Type B pancreatic cell (in vitro differentiated cells): ENCODE results near the gene MXI1. TPM values are rescaled to one million over a fixed set of nuclear protein-coding genes. Genes with fewer than 3 reads are reported as not detected.

Experiments used
- DNase-seq: peaks from one replicate; pipeline ENCODE4 v3.0.0; 2021; ENCODE audit warnings: mixed read lengths; ENCODE audit not compliant: unreplicated experiment; ENCODE audit errors: extremely low spot score
- H3K27ac Mint-ChIP-seq: 2 replicates; pipeline ENCODE4 v1.8.0; 2021; ENCODE audit warnings: mild to moderate bottlenecking, mixed read lengths
- H3K27me3 Mint-ChIP-seq: 2 replicates; pipeline ENCODE4 v1.8.0; 2021; ENCODE audit warnings: mixed read lengths
- H3K36me3 Mint-ChIP-seq: 2 replicates; pipeline ENCODE4 v1.8.0; 2021; ENCODE audit warnings: mixed read lengths
- H3K4me1 Mint-ChIP-seq: one replicate; pipeline ENCODE4 v1.8.0; 2021; ENCODE audit warnings: mixed read lengths; ENCODE audit not compliant: unreplicated experiment
- H3K4me3 Mint-ChIP-seq: 2 replicates; pipeline ENCODE4 v1.8.0; 2021; ENCODE audit warnings: mild to moderate bottlenecking, mixed read lengths
- H3K9me3 Mint-ChIP-seq: 2 replicates; pipeline ENCODE4 v1.8.0; 2021; ENCODE audit warnings: mixed read lengths
- CTCF ChIP-seq: fragments of 200-600 bp; sonication (generic); conservative IDR thresholded peaks from 2 replicates; pipeline ENCODE4 v1.5.0; 2021; ENCODE audit warnings: antibody characterized with exemption, mild to moderate bottlenecking
- total RNA-seq: library from RNA; stranded (reverse); gene quantifications from 2 replicates; pipeline ENCODE4 v1.2.1, GENCODE V29; 2021; ENCODE audit warnings: low replicate concordance

The MXI1 gene
- total RNA-seq, 1 donor from 2014 or later, result 34.7 TPM

GRCh38 chr10:110169586-110169985 lies 37.8 kb upstream of the MXI1 start:
- TF ChIP-seq CTCF, result no peak
- Mint-ChIP-seq H3K27me3 (peaks cover 48% of the 10 kb centered on the region), H3K9me3 (no peaks in the 10 kb centered on the region), H3K4me1 (peaks cover 29% of the 10 kb centered on the region), H3K4me3 (no peak overlapping the region), H3K27ac (no peak overlapping the region), H3K36me3 (no peaks in the 10 kb centered on the region)
- peak; percentile 18 for DNase-seq

- H3K4me1 Mint-ChIP-seq, result peaks cover 29% of the 10 kb centered on the region
These were observed 37.0 kb upstream of the MXI1 start for GRCh38 chr10:110170142-110170971.

GRCh38 chr10:110171032-110171431 lies 36.4 kb upstream of the MXI1 start:
- TF ChIP-seq CTCF, result no peak
- peaks cover 44% of the 10 kb centered on the region for H3K27me3 Mint-ChIP-seq
- no peak overlapping the region for H3K4me3 Mint-ChIP-seq
- peaks cover 29% of the 10 kb centered on the region for H3K4me1 Mint-ChIP-seq
- H3K9me3 Mint-ChIP-seq, result no peaks in the 10 kb centered on the region
- no peak overlapping the region for H3K27ac Mint-ChIP-seq
- no peaks in the 10 kb centered on the region for H3K36me3 Mint-ChIP-seq
- DNase-seq, result peak; percentile 40

More at GRCh38 chr10:110170142-110170971, 37.0 kb upstream of the MXI1 start:
- H3K36me3 Mint-ChIP-seq, result no peaks in the 10 kb centered on the region
- TF ChIP-seq CTCF, result no peak
- no peak overlapping the region for H3K27ac Mint-ChIP-seq
- H3K9me3 Mint-ChIP-seq, result no peaks in the 10 kb centered on the region
- peaks cover 48% of the 10 kb centered on the region for H3K27me3 Mint-ChIP-seq
- peak; percentile 37 for DNase-seq
- no peak overlapping the region for H3K4me3 Mint-ChIP-seq

- H3K36me3 Mint-ChIP-seq, result no peaks in the 10 kb centered on the region
- peaks cover 42% of the 10 kb centered on the region for H3K27me3 Mint-ChIP-seq
- no peak for DNase-seq
- no peak for TF ChIP-seq CTCF
- peaks cover 29% of the 10 kb centered on the region for H3K4me1 Mint-ChIP-seq
- H3K9me3 Mint-ChIP-seq, result no peaks in the 10 kb centered on the region
- no peak overlapping the region for H3K27ac Mint-ChIP-seq
- no peak overlapping the region for H3K4me3 Mint-ChIP-seq
These were observed 35.2 kb upstream of the MXI1 start for GRCh38 chr10:110172155-110172554.

GRCh38 chr10:110174201-110174600 lies 33.2 kb upstream of the MXI1 start:
- Mint-ChIP-seq H3K27ac (no peak overlapping the region), H3K9me3 (no peaks in the 10 kb centered on the region), H3K27me3 (peaks cover 24% of the 10 kb centered on the region), H3K36me3 (no peaks in the 10 kb centered on the region), H3K4me1 (peaks cover 19% of the 10 kb centered on the region), H3K4me3 (no peak overlapping the region)
- TF ChIP-seq CTCF, result no peak
- DNase-seq, result peak; percentile 10
